ENCODE data around the gene CCNH. TPM values are rescaled to one million over a fixed set of nuclear protein-coding genes. Genes with fewer than 3 reads are reported as not detected.

CCNH gene
- total RNA-seq, 1 donor from 2014 or later = 74.8 TPM

GRCh38 chr5:87347841-87348240 is 64.9 kb downstream of the CCNH start:
- CTCF ChIA-PET = no interaction called here
- H3K9me3 Mint-ChIP-seq = peaks cover 4% of the 10 kb centered on the region
- H3K27ac Mint-ChIP-seq = no peak overlapping the region
- POLR2A ChIA-PET = interaction anchor here (0.6 kb wide), 1 partner anchor 1386 kb away, joined by 5 read pairs; no protein-coding TSS in a partner anchor
- H3K4me3 Mint-ChIP-seq = no peak overlapping the region
- intact Hi-C loops (cut with micrococcal nuclease) = no loop called here
- DNase-seq (no peak), ATAC-seq (ENCODE audit: low read depth) (no peak)
- H3K27me3 Mint-ChIP-seq = no peaks in the 10 kb centered on the region
- peaks cover 11% of the 10 kb centered on the region for H3K4me1 Mint-ChIP-seq
- peaks cover 37% of the 10 kb centered on the region for H3K36me3 Mint-ChIP-seq (ENCODE audit: low read depth)
- no peak for TF ChIP-seq CTCF (IDR thresholded peaks at IDR 0.05)

GRCh38 chr5:87347272-87347671 is 65.5 kb downstream of the CCNH start:
- no peaks in the 10 kb centered on the region for H3K27me3 Mint-ChIP-seq
- H3K4me3 Mint-ChIP-seq = no peak overlapping the region
- no peak for ATAC-seq (ENCODE audit: low read depth)
- POLR2A ChIA-PET = no interaction called here
- H3K4me1 Mint-ChIP-seq = peaks cover 11% of the 10 kb centered on the region
- no peak overlapping the region for H3K27ac Mint-ChIP-seq
- H3K36me3 Mint-ChIP-seq (ENCODE audit: low read depth) = peaks cover 40% of the 10 kb centered on the region
- CTCF ChIA-PET = no interaction called here
- no peak for TF ChIP-seq CTCF (IDR thresholded peaks at IDR 0.05)
- no peak for DNase-seq
- H3K9me3 Mint-ChIP-seq = peaks cover 4% of the 10 kb centered on the region
- intact Hi-C loops (cut with micrococcal nuclease) = no loop called here

Other genes with a start within 250 kb of the CCNH start
- gene RASA1, start 145.0 kb downstream of the CCNH start, total RNA-seq = 25.6 and 28.8 TPM in 2 replicates